NCI-H226 (cell line): Measurements from ENCODE around the gene LSS.
A peak's percentile ranks its signal among the peaks of the same experiment; 100 is the strongest.

Source experiments
- DNase-seq: peaks from one replicate; pipeline ENCODE4 v3.0.0-alpha.2; 2015

Gene LSS

GRCh38 chr21:46228345-46229051 is at the start of gene LSS:
TSS of gene LSS (minus strand) at chr21:46228774. CDS start at chr21:46228745, 29 bp downstream.
- DNase-seq = peak; percentile 95

- DNase-seq = no peak
These were observed 46.3 kb upstream of the LSS start for GRCh38 chr21:46274797-46275390.

- DNase-seq = no peak
These were observed 44.8 kb upstream of the LSS start for GRCh38 chr21:46273341-46273740.

- no peak for DNase-seq
These were observed 40.9 kb upstream of the LSS start for GRCh38 chr21:46269466-46269865.

- DNase-seq = no peak
These were observed 39.8 kb upstream of the LSS start for GRCh38 chr21:46268371-46268770.

DNA sequence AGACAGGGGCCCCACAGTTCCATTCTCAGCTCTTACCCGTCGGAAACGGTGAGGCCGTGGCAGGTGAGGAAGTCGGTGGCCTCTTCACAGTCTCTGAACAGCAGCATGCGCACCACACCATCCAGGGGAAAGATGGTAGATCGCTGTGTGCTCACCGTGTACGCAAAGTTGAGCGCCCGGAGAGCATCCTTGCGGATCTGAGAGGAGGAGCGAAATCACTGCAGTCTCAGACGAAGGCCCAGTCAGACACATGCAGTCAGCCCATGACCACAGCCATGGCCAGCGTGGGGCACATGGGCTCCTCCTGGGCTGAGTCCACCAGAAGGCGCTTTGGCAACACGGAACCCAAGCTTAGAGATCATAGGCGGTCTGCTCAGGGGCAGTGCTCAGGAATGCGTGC is 38.4 kb upstream of the LSS start:
- no peak for DNase-seq

DNA sequence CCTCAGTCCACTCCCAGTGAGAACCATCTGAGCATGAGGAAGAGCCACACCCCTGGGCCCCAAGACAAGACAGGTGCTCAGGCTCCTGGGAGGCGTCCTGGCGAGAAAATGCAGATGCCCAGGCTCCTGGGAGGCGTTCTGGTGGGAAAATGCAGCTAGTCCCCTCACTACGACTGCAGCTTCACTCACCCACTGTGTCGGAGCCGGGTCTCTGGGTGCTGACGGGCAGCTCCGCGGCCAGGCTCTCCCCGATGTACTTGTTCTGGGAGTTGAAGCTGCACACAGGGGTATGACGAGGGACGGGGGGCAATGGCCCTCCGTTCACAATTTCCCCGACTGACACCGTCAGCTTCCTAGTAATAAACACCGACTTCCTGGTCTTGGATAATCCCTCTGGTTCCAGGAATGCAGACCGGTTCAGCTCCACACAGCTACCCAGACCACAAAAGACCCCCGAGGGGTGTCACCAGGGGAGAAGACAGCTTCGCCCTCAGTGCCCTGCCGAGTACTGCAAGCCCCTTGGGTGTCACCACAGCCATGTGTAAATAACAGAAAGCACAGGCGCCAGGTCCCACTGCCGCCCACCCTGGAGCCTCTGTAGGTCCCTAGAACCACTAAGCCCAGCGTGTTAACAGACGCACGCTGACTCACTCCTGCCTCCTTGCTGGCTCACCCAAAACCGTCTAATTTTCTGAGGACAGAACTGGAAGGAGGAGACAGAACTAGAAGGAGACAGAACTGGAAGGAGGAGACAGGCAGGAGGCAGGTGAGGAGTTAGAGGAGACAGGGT is 37.4 kb upstream of the LSS start:
- no peak for DNase-seq

DNA sequence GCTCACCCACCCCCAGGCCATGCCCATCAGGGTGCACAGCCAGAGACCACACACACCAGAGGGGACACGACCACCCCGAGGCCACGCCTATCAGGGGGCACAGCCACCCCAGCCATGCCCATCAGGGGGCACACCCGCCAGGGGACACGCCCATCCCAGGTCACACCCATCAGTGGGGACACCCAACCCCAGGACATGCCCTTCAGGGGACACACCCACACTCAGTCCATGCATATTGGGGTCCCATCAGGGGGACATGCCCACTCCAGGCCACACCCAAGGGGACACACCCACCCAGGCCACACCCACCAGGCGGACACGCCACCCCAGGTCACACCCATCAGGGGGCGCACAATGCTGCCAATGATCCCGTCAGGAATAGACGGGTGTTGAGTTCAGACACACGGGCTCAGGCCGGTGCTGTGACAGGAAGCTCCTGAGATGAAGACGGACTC is 36.1 kb upstream of the LSS start:
- DNase-seq = no peak

DNA sequence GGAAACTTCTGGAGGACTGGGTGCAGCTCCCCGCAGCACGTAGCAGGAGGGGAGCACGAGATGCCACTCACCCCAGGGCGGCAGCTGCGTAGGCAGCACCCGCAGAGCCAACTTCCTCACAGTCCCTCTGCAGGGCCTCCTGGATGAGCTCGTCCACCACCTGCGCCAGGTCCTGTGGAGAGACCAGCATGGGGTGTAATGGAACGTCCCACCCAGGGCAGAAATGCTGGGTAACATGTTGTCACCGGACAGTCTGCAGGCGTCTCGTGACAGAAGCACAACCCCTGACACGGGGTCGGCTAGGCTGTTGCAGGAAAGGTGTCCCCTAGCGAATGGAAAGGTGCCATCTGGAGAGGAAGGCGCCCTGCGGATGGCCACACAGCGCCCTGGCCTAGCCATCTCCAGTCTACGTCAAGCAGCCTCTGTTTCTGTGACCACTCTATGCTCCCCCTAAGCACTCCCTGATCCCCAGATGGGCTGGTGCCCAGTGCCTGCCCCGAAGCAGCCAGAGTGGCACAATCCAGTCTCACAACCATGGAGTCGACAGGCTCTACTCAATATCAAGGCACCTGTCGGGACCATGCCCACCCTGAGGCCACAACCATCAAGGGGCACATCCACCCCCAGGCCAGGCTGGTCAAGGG is 35.6 kb upstream of the LSS start:
- DNase-seq = no peak

DNA sequence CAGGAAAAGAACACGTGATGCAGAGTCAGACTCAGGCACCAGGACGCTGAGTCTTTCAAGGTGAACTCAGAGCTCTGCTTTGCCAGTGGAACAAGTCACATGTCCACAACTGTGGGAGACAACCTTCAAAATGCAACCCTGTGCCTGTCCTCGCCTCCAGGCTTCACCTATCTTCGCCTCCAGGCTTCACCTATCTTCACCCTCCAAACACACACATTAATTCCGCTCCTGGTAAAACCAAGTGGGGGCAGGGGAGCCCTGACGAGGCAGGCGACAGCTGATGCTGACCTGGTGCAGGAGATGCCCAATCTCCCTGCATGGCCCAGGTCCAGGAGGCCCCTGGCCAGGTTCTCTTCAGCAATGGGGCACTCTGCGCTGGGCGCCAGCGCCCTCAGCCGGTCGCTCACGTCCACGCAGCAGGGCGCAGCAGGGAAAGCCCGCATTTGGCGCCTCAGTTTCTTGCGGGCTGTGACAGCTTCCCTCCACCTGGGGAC is 28.0 kb upstream of the LSS start:
- DNase-seq = no peak

- no peak for DNase-seq
These were observed 27.3 kb upstream of the LSS start for GRCh38 chr21:46255758-46256337.

- no peak for DNase-seq
These were observed 26.6 kb upstream of the LSS start for GRCh38 chr21:46255166-46255565.

DNA sequence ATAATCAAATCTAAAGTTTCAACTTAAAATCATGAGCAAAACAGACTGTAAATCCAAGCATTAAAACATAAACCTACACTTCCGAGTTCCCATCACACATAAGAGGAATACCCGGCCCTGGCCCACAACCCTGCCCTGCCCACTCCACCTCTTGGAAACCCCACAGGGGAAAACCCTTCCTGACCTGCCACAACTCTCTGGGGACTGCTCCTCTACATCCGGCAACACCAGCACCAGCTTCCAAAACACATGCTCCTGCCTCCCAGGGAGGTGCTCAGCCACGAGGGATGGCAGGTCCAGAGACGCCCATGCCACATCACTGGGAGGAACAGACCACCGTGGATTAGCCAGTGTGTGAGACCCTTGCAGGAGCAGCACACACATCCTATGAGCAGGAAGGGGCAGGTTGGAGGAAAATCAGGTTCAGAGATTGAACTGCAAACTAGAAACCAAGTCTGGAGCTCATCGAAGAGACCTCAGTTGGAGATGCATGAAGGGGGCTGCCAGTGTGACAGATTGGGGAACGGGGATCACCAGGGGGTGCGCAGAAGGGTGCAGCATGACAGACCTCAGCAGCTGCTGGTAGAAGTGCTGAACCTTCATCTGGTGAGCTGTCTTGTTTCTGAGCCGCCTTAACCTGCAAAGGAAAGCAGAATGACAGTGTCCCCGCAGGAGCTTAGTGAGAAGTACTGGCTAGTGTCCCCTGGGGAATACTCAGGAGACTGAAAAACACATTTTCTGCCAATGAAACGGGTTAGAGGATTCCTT is 25.8 kb upstream of the LSS start:
- DNase-seq = no peak

- DNase-seq = no peak
These were observed 25.1 kb upstream of the LSS start for GRCh38 chr21:46253610-46254124.

- DNase-seq = no peak
These were observed 24.3 kb upstream of the LSS start for GRCh38 chr21:46252840-46253239.

DNA sequence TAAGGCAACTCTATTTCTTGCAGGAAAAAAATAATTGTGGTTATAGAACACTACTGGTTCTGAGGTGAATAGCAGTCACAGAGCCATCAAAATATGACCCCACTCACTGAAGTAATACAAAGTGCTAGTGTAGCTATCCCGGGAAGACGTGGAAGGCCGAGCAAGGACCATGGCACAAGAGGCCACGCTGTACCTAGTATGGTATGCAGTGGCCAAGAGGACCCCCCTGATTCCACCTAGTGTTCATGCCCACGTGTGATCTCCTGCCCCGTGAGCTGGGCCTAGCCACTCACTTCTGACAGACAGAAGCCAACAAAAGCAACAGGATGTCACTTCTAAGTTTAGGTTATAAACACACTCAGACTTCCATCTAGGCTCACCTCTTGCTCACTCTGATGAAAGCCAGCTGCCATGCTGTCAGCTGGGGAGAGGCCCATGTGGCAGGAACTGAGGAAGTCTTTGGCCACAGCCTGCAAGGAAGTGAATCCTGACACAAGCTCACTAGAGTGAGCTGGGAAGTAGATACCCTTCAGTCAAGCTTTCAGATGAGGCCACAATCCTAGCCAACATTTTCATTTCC is 21.7 kb upstream of the LSS start:
- DNase-seq = no peak

DNA sequence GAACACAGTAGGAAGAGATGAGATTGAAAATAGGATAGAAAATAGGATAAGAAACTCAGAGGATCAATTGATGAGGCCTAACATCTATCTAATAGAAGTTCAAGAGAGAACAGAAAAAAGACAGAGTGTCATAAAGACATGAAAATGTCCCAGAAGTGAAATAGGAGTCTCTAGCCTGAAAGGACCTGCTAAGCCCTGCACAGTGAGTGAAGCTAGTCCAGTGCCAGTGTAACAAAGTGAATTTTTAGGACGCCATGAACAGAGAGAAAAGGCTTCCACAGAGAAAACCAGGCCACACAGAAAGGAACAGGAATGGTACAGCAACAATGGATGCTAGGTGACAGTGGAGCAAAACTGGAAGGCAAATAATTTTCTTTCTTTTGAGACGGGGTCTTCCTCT is 20.3 kb upstream of the LSS start:
- DNase-seq = no peak

DNA sequence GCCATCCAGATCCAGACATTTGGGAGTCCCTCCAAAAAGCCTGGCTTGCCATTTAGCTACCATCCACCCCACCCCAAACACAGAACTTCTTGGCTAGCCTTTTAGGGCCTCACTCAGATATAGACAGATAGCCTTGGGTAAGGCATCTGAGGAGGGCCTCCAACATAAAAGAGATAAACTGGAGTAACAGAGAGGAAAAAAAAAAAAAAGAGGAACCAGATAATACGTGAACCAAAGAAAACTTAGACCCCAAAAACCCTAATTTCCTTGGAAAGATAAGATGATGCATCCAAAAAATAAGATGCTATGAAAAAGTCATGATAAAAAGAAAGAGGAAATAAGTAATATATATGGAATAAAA is 19.8 kb upstream of the LSS start:
- DNase-seq = no peak

DNA sequence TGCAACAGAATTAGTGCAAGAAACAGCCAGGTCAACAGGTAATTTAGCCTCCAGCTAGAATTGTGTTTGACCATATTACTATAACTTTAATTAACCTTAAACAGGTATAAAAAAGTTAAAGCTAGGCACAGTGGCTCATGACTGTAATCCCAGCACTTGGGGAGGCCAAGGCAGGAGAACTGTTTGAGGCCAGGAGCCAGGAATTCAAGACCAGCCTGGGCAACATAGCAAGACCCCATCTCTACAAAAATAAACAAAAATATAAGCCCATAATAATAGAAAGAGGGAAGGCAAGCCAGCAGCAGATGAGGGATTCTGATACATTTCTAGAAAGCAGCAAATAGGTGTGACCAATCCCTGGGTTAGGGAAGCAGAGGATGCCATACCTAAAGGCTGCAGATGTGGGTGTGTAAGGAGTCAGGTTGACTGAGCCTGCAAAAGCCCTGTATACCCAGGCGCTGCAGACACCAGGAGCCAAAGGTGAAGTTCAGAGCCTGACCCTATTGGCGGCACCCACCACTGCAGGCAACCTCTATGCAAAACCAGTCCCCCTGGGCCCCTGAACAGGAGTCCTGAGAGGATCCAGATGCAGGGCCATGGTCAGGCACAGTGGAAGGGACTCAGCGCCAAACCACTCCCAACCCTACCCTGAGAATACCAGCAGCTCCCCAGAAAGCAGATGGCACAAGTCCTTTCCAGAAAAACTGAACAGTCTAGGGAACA is 19.3 kb upstream of the LSS start:
- no peak for DNase-seq

GRCh38 chr21:46246345-46246744 is 17.8 kb upstream of the LSS start:
- no peak for DNase-seq
